Dermis blood vessel endothelial cell (primary cell): ENCODE measurements around the gene RBKS. TPM values are rescaled to one million over a fixed set of nuclear protein-coding genes. Genes with fewer than 3 reads are reported as not detected.
"Not testable (repeated sequence)": the region's sequence is repeated elsewhere in the genome, so short reads cannot be mapped to it uniquely, and the experiment has no call there.

ENCODE experiments used
- DNase-seq: peaks from one replicate; pipeline ENCODE4 v3.0.0; 2010
- total RNA-seq: library from RNA; depleted of rRNA; stranded (reverse); fragments of >200 nt; gene quantifications from 2 replicates; pipeline ENCODE4 v1.2.3, GENCODE V29; 2014

RBKS gene
- total RNA-seq, 1 donor from 2014 or later, result 1.2 TPM

DNA sequence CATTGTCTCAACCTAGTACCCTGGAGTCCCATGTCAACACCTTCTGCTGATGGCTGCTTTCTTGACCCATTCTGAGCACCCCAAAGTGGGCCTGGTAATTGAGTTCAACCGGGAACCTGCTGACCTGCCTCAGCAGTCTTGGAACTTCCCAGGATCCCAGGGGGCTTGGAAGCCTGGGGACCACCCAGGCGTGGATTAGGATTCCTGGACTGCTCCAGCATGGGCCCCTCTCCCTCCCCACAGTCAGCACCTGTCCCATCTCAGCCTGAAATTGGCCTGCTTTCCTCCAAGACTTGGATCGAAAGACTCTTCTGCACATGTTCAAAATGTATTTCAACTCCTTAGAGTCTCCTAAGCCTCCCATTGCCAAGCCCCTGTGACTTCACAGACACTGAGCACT, 134.1 kb downstream of the RBKS start:
- no peak for DNase-seq

GRCh38 chr2:27754831-27755230, 135.4 kb downstream of the RBKS start:
- no peak for DNase-seq

- DNase-seq, result peak; percentile 92
Measured at GRCh38 chr2:27754138-27754588, 136.0 kb downstream of the RBKS start.

DNA sequence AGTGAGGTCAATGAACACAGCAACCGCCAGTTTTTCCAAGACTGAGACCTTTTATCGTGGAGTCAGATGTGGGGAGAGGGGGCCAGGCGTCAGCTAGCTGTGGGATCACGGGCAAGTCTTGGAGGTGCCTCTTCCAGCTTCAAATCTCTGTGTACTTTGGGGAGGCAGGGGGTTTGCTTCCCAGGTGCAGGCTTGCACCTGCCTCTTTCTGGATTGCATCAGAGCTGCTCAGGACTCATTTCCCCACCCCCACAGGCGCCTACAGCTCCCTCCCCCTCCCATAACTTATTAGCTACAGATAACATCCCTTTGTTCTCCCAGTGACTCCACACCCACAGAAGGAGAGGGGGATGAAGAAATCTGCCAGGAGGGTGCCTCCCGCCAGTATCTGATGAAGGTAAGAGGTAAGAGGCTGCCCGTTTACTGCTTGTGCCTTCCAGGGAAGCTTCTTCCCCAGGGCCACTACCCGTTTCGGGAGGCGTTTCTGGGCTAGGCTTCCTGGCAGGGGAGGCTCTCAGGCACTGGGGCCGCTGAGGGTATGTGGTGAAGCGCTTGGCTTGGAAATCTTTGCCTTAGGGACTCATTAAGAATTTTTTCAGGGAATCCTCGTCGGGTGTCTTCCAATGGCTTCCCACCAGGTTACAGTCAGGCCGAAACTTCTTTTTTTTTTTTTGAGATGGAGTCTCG, 137.5 kb downstream of the RBKS start:
- no peak for DNase-seq

DNA sequence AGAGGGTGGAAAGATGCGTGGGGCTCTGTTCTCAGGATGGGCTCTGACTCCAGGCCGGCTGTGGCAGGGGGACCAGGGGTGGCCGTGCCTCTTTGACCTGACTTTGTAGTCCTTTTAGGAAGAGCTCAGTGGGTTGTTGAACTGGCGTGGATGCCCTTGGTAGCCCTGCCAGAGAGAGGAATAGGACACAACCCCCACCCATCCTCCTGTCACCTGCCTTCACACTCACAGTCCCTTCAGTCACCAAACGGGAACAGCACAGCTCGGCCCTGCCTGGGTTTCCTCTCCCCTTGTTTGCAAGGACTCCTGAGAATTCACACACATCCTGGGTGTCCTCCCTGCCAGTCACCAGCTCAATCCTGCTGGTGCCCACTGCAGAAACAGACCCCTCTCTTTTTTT, 138.8 kb downstream of the RBKS start:
- no peak for DNase-seq

DNA sequence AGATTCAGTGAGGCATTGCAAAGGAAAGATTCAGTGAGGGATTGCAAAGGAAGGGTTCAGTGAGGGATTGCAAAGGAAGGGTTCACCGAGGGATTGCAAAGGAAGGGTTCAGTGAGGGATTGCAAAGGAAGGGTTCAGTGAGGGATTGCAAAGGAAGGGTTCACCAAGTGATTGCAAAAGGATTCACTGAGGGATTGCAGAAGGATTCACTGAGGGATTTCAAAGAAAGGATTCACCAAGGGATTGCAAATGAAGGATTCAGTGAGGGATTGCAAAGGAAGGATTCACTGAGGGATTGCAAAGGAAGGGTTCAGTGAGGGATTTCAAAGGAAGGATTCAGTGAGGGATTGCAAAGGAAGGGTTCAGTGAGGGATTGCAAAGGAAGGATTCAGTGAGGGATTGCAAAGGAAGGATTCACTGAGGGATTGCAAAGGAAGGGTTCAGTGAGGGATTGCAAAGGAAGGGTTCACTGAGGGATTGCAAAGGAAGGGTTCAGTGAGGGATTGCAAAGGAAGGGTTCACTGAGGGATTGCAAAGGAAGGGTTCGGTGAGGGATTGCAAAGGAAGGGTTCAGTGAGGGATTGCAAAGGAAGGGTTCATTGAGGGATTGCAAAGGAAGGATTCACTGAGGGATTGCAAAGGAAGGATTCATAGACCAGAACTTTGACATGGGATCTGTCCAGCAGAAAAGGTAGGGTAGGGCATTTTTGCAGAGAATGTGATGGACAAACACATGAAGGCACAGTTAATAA, 141.2 kb downstream of the RBKS start:
- not testable (repeated sequence) for DNase-seq

- DNase-seq, result no peak
Measured at GRCh38 chr2:27747827-27748352, 142.3 kb downstream of the RBKS start.

DNA sequence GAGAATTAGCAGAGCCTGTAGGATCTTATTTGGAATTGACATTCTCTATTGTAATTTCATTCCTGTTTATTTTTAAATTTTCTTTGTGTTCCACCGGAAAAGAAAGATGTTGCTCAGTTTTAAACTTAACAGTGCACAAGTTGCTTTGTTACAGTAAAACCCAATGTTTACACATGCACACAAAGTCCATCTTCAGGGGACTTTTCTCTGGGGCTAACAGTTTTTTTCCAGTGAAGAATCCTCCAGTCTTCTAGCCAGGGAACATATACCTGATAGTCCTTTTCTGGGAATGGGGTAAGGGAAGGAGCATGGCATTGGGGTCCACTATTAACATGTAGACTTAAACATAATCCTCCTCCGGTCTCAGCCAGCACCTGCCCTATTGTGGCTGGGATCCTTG, 143.9 kb downstream of the RBKS start:
- no peak for DNase-seq

GRCh38 chr2:27745494-27745893, 144.7 kb downstream of the RBKS start:
- DNase-seq, result not testable (repeated sequence)

GRCh38 chr2:27742571-27742970, 147.6 kb downstream of the RBKS start:
- no peak for DNase-seq

DNA sequence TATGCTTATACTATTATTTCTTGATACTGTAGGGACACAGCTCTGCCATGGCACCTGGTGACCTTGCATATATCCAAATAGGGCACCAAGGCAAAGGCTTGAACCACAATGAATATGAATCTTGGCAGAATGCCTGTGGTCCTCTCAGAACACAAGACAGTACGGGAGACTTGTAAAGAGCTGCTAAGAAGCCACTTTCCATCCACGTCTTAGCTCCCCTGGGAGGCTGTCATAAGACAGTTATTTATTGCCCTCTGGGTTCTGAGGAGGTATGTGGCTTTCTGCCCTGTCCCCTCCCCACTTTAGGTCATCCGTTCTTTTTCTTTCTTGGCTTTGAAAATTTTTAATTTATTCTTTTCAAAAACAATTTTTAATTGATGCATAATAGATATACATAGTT, 148.5 kb downstream of the RBKS start:
- no peak for DNase-seq

DNA sequence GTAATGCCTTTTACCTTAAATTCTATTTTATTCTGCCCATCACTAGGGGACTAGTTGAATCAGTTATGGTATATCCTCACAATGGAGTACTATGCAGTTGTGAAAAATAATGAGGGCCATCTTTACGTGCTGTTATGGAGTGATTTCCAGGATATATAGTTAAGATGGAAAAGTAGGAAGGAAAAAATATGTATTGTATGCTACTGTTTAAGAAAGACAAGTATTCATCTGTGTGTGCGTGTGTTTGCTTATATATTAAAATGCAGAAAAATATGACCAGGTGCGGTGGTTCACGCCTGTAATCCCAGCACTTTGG, 151.2 kb downstream of the RBKS start:
- no peak for DNase-seq

DNA sequence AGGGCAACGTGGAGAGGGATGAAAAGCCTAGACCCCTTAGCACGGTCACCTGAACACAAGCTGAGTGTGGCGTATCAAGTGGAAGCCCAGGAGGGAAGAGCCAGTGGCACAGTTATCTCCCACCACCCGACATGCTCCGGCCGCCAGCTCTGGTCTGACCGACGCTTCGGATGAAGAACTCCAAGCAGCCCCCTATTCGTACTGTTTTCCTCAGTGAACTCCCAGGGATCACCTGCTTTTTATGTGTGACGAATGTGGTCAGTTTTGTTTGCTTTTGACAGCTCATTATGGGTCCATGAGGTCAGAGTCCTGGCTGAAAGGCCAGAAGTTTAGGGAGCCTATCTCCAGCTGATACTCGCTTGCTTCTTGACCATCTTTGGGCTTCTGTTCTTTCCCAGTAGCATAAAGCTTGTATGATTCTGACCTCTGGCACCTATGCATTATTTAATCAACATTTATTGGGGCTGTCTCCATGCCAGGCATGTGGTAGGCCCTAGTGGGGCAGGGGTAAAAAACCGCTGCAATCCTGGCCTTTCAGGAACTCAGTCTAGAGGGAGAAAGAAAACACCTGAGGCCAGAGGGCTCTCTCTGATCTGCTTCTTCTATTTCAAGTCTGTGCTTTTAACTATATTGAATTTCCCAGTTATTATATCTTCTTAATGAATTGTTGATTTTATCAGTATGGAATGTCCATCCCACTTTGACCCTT, 151.7 kb downstream of the RBKS start:
- DNase-seq, result no peak

GRCh38 chr2:27737676-27738348, 152.4 kb downstream of the RBKS start:
- DNase-seq, result peak; percentile 93

DNA sequence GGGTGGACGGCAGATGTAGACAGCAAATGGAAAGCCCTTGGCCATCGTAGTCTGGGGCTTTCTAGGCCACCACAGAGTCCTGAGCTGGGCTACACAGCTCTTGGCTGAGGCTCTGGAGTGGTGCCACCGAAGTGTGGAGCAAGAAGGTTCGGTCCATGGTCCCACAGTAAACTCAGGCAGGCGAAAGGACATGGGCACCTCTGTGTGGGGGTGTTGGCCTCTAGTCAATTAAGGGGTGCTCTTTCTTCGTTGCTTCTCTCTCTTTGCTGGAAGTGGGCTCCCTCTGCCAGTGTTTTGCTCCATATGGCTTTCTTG, 153.3 kb downstream of the RBKS start:
- no peak for DNase-seq

DNA sequence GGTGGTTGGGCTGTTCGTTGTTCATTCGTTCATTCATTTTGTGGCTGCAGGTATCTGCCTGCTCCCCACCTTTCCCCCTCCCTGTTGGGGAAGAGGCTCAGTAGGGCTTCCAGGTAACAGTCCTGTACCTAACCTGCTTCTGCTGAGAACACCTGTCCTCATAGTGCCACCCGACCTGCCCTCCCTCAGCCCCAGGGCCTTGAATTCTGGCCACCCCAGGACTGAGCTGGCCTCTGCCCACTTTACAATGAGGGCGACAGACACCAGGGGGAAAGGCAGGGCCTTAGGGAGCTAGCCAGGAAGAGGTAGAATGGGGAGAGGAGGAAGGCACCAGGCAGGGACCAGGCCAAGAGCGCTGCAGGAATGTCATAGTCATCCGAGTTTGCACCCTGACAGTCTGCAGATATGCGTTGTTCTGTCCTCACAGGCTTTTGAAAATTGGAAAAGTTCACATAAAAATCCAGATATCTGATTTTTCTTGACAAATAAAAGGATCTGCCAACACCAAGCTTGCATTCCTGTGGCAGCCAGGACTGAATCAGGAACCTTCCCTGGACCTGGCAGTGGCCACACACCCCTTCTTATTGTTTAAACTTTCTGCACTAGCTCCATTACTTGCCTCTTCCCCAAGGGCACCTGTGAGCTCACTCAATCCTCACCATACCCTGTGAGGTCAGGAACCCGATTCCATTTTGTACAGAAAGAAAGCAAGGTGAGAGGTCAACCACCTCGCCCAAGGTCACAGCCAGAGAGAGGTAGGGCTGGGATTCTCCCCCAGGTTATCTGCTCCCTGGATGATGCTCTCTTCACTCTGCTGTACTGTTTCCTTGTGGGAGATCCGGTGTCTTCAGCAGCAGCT, 153.9 kb downstream of the RBKS start:
- no peak for DNase-seq

DNA sequence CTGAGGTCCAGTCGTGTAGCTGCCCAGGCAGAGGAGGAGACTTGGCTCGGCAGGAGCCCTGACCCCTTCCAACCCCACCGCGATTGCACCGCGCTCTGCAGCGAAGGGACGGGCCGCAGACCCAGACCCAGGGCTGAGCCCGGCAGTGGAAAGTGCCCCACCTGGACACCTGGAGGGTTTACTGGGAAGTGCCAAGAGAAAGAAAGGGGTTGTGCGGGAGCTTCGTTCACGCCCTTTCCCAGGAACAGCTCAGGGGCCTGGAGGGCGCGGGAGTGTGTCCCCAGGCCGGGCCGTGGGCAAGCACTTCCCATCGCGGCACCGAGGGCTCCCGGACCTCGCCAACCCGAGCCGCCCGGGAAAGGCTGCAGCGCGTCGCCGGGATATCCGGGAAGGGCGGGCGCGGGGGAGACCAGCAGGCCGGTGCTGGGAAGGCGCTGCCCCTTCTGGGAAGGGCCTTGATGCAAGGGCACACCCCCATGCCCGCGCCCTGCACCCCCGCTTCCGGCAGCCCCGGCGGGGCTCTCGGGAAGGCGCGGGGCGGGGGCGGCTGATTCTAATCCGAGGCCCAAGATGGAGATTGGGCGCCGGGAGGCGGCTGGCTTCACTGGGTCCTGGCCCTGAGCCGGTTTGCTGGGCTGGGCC, 154.8 kb downstream of the RBKS start:
- DNase-seq, result peak; percentile 62

- no peak for DNase-seq
Measured at GRCh38 chr2:27734305-27734704, 155.9 kb downstream of the RBKS start.
